ENCODE results near the gene HENMT1.

Gene HENMT1

DNA sequence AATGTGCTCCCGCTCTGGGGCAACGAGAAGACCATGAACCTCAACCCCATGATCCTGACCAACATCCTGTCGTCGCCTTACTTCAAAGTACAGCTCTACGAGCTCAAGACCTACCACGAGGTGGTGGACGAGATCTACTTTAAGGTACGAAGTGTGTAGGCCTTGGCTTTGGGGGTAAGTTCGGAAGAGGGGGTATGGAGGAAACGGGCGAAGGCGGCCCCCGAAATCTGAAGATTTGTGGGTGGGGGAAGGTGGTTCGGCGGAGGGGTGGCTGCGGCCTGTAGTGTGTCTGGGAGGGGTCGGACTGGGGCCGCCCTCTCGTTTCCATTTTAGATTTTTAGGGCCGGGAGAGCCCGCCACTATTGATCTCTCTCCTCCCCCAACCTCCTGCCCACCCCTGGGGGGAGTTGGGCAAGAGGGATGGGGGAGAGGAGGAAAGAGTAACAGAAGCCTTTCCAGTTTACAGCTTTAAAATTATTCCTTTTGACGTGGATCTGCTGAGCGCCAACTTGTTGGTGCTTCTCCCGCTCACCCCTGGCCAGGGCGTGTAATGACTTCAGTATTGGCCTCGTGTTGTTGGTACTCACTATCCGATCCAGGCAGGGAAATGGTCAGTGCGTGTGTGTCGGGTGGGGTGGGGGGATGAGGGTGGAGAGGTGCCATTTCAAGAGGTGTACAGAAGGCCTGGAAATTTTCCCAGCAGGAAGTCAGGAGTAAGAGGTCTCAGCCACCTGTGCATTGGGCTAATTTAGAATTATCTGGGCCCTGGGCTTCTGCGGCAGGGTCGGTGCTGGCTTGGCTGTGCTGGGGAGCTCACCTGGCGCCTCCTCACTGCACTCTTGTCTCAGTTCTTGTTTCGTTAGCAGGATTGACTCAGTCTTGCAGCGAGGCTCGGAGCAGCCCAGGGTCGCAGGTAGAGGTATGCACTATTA lies 32.1 kb upstream of the HENMT1 start (continued):
- TF ChIP-seq, protein P1, sequence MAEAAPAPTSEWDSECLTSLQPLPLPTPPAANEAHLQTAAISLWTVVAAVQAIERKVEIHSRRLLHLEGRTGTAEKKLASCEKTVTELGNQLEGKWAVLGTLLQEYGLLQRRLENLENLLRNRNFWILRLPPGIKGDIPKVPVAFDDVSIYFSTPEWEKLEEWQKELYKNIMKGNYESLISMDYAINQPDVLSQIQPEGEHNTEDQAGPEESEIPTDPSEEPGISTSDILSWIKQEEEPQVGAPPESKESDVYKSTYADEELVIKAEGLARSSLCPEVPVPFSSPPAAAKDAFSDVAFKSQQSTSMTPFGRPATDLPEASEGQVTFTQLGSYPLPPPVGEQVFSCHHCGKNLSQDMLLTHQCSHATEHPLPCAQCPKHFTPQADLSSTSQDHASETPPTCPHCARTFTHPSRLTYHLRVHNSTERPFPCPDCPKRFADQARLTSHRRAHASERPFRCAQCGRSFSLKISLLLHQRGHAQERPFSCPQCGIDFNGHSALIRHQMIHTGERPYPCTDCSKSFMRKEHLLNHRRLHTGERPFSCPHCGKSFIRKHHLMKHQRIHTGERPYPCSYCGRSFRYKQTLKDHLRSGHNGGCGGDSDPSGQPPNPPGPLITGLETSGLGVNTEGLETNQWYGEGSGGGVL (tag by site-specific recombination; IDR thresholded peaks at IDR 0.05): peak; percentile 89
- no peak for TF ChIP-seq HOXA7 (CRISPR knock-in tag; IDR thresholded peaks at IDR 0.05; ENCODE audit: borderline replicate concordance)
- no peak for TF ChIP-seq ZNF658 (tag by site-specific recombination; IDR thresholded peaks at IDR 0.05)
- TF ChIP-seq ZFP69B (tag by site-specific recombination; IDR thresholded peaks at IDR 0.05): 0 out of 2 replicates have a peak, but pooled peaks have one; percentile 24
- no peak for TF ChIP-seq ZNF248 (tag by site-specific recombination; IDR thresholded peaks at IDR 0.05)

DNA sequence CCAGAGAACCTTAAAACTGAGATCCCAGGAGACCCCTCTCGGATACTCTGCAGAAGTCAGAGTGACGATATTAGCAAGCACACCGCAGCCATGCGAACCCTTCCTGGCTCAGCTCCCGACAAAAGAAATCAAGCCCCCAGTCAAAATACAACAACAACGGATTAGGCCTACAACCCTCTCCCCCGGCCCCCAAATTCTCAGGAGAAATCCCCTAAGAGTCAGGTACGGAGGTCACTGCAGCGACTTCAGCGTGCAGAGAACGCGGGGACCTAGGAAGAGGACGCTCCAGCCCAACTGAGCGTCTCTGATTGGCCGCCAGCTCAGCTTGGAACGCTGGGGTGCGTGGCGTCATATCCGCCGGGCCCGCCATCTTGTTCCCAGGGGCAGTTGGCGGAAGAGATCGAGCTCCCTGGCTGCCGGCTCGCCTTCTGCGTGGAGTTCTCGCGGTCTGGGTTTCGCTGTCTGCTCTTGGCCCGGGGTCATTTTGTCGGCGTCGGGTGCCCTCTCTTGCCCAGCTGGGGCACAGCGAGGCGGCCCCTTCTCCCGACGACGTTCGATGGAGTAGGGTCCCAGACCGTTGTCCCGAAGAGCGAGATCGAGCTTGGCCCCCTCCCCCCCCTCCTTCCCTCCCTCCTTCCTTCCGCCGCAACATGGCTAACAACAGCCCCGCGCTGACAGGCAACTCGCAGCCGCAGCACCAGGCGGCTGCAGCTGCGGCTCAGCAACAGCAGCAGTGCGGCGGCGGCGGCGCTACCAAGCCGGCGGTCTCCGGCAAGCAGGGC lies 31.2 kb upstream of the HENMT1 start, which contains the start of gene PRPF38B:
Gene PRPF38B, plus strand, starts transcription at position 369 of the 782 bp plus-strand sequence. Its CDS starts 282 bp downstream, at position 651.
- H3K27ac ChIP-seq (ENCODE audit: extremely low read depth, low read depth, low read length): peak within 1 kb of the TSS; percentile 81
- CTCF ChIA-PET: interaction anchor here (0.5 to 1.6 kb wide), 9 partner anchors 46 to 1666 kb away, joined by 3 to 7 read pairs (median 3); no protein-coding TSS in a partner anchor
- POLR2A ChIA-PET: interaction anchor here (0.8 to 3.0 kb wide), 20 partner anchors 10 to 491 kb away, joined by 3 to 33 read pairs (median 5); partner anchors contain the start of genes CLCC1, EEIG2, FNDC7 and SLC25A24
- 0 out of 2 replicates have a peak, but pooled peaks cover 3% of the 10 kb centered on the region for H3K4me1 ChIP-seq (ENCODE audit: control insufficient read depth, insufficient read depth, low read length)
- no peaks in the 10 kb centered on the region for H3K9me3 ChIP-seq (ENCODE audit: control insufficient read depth, insufficient read depth, low read depth, low read length)
- H3K36me3 ChIP-seq (ENCODE audit: control insufficient read depth in 2 of 2, insufficient read depth in 1 of 2, low read length in 2 of 2): peaks cover 14 to 32% of the 10 kb centered on the region in 2 experiments
- peak within 1 kb of the TSS; percentile 72 for H3K4me3 ChIP-seq (ENCODE audit: low read depth, low read length)
- TF ChIP-seq ZNF133 (tag by site-specific recombination; IDR thresholded peaks at IDR 0.05): no peak
- TF ChIP-seq GLIS1 (tag by site-specific recombination; IDR thresholded peaks at IDR 0.05): peak; percentile 37; the same call in 1 of the 2 replicates
- no peak for TF ChIP-seq ZNF544 (tag by site-specific recombination; IDR thresholded peaks at IDR 0.05)
- TF ChIP-seq YY2 (tag by site-specific recombination; IDR thresholded peaks at IDR 0.05): peak; percentile 86
- TF ChIP-seq, protein P2, sequence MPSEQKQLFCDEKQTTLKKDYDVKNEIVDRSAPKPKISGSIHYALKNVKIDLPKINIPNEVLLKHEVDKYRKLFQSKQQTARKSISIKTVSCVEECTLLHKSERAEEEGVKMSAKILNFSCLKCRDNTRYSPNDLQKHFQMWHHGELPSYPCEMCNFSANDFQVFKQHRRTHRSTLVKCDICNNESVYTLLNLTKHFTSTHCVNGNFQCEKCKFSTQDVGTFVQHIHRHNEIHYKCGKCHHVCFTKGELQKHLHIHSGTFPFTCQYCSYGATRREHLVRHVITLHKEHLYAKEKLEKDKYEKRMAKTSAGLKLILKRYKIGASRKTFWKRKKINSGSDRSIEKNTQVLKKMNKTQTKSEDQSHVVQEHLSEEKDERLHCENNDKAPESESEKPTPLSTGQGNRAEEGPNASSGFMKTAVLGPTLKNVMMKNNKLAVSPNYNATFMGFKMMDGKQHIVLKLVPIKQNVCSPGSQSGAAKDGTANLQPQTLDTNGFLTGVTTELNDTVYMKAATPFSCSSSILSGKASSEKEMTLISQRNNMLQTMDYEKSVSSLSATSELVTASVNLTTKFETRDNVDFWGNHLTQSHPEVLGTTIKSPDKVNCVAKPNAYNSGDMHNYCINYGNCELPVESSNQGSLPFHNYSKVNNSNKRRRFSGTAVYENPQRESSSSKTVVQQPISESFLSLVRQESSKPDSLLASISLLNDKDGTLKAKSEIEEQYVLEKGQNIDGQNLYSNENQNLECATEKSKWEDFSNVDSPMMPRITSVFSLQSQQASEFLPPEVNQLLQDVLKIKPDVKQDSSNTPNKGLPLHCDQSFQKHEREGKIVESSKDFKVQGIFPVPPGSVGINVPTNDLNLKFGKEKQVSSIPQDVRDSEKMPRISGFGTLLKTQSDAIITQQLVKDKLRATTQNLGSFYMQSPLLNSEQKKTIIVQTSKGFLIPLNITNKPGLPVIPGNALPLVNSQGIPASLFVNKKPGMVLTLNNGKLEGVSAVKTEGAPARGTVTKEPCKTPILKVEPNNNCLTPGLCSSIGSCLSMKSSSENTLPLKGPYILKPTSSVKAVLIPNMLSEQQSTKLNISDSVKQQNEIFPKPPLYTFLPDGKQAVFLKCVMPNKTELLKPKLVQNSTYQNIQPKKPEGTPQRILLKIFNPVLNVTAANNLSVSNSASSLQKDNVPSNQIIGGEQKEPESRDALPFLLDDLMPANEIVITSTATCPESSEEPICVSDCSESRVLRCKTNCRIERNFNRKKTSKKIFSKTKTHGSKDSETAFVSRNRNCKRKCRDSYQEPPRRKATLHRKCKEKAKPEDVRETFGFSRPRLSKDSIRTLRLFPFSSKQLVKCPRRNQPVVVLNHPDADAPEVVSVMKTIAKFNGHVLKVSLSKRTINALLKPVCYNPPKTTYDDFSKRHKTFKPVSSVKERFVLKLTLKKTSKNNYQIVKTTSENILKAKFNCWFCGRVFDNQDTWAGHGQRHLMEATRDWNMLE (tag by site-specific recombination; conservative IDR thresholded peaks at IDR 0.05; ENCODE audit: low read depth): peak; percentile 78
- peak; percentile 97 for TF ChIP-seq ZXDB (tag by site-specific recombination; IDR thresholded peaks at IDR 0.05)
- TF ChIP-seq ZNF121 (tag by site-specific recombination; IDR thresholded peaks at IDR 0.05): peak; percentile 65; the same call in 1 of the 2 replicates
- TF ChIP-seq, protein P3, sequence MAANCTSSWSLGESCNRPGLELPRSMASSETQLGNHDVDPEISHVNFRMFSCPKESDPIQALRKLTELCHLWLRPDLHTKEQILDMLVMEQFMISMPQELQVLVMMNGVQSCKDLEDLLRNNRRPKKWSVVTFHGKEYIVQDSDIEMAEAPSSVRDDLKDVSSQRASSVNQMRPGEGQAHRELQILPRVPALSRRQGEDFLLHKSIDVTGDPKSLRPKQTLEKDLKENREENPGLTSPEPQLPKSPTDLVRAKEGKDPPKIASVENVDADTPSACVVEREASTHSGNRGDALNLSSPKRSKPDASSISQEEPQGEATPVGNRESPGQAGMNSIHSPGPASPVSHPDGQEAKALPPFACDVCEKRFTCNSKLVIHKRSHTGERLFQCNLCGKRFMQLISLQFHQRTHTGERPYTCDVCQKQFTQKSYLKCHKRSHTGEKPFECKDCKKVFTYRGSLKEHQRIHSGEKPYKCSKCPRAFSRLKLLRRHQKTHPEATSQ (tag by site-specific recombination; IDR thresholded peaks at IDR 0.05): peak; percentile 75; the same call in 1 of the 2 replicates
- peak; percentile 94 for TF ChIP-seq ZNF501 (tag by site-specific recombination; IDR thresholded peaks at IDR 0.05)
- no peak; the same call in 1 of the 2 replicates for TF ChIP-seq ZNF10 (tag by site-specific recombination; IDR thresholded peaks at IDR 0.05)
- no peak for TF ChIP-seq ZFP41 (tag by site-specific recombination; IDR thresholded peaks at IDR 0.05; ENCODE audit: borderline replicate concordance)
- peak; percentile 98 for TF ChIP-seq ZBTB48 (tag by site-specific recombination; IDR thresholded peaks at IDR 0.05)
- TF ChIP-seq KLF9 (tag by site-specific recombination; IDR thresholded peaks at IDR 0.05; ENCODE audit: low read depth): 0 out of 2 replicates have a peak, but pooled peaks have one; percentile 16
- peak; percentile 69; the same call in 1 of the 2 replicates for TF ChIP-seq ZBTB20 (tag by site-specific recombination; IDR thresholded peaks at IDR 0.05)
- peak; percentile 77; the same call in 1 of the 2 replicates for TF ChIP-seq ZNF324 (tag by site-specific recombination; IDR thresholded peaks at IDR 0.05)
- TF ChIP-seq, protein P4, sequence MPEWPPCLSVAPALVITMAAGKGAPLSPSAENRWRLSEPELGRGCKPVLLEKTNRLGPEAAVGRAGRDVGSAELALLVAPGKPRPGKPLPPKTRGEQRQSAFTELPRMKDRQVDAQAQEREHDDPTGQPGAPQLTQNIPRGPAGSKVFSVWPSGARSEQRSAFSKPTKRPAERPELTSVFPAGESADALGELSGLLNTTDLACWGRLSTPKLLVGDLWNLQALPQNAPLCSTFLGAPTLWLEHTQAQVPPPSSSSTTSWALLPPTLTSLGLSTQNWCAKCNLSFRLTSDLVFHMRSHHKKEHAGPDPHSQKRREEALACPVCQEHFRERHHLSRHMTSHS (tag by site-specific recombination; IDR thresholded peaks at IDR 0.05): no peak
- peak; percentile 71 for TF ChIP-seq ZBTB21 (tag by site-specific recombination; IDR thresholded peaks at IDR 0.05)
- TF ChIP-seq ZSCAN23 (tag by site-specific recombination; IDR thresholded peaks at IDR 0.05): no peak
- no peak for TF ChIP-seq ZNF521 (tag by site-specific recombination; IDR thresholded peaks at IDR 0.05)
- peak; percentile 43 for TF ChIP-seq ZBTB8A (tag by site-specific recombination; IDR thresholded peaks at IDR 0.05)

Data from HEK293 (cell line).